A204.1 (cell line): Measurements from ENCODE around the gene CLEC2A.
"Not testable (repeated sequence)": the region's sequence is repeated elsewhere in the genome, so short reads cannot be mapped to it uniquely, and the experiment has no call there.

ENCODE experiments used
- FAIRE-seq: peaks from 2 replicates; lab custom pipeline; 2012; peaks lifted over from hg19 to GRCh38; lab: Jason Lieb, UNC

CLEC2A gene, protein sequence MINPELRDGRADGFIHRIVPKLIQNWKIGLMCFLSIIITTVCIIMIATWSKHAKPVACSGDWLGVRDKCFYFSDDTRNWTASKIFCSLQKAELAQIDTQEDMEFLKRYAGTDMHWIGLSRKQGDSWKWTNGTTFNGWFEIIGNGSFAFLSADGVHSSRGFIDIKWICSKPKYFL

DNA sequence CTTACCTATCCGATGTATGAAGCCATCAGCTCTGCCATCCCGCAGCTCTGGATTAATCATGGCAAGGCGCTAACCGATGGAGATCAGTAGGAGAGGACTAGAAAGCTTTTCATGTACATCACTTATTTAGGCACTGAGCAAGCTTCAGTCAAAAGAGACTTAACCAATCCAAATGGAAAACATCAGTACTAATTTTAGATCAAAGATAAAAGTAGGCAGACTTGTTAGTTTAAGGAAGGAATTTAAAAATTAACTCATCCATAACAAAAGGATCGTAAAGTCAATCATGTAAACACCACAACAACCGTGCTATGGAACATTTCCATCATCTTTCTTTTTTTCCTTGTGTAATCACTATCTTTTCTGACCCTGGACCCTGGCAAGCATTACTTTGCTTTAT is at the start of gene CLEC2A:
TSS of gene CLEC2A (minus strand) at position 101 of the 400 bp plus-strand sequence. CDS start at position 60, 41 bp downstream.
- FAIRE-seq: no peak

DNA sequence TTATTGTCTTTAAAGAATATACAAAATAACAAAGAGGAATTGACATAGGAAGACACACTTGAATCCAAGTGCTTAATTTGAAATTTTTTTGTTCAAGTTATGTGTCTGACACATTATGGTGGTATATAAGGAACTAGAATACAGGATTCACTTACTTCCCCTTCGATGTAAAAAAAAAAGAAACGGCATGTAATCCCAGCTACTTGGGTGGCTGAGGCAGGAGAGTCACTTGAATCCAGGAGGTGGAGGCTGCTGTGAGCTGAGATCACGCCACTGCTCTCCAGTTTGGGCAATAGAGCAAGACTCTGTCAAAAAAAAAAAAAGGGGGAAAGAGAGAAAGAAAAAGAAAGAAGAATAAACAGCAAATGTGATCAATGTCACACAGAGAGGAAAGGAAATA is 48.0 kb upstream of the CLEC2A start:
- FAIRE-seq: no peak

DNA sequence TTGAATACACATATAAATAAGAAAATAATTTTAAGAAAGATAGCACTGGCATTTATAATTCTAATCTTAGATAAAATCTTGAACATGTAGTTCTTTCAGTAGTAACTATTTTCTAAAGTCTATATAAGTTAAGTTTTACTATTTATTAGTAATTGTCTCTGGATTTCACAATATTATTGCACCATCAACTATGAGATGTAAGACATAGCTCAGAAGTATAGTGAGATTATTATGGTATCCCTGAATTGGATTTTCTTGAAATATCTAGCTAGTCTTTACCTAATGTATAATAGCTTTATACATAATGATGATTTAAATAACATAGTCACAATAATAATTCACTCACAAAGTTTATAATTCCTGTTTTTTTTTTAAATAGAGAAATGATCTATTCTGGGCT is 45.7 kb upstream of the CLEC2A start:
- FAIRE-seq: no peak

DNA sequence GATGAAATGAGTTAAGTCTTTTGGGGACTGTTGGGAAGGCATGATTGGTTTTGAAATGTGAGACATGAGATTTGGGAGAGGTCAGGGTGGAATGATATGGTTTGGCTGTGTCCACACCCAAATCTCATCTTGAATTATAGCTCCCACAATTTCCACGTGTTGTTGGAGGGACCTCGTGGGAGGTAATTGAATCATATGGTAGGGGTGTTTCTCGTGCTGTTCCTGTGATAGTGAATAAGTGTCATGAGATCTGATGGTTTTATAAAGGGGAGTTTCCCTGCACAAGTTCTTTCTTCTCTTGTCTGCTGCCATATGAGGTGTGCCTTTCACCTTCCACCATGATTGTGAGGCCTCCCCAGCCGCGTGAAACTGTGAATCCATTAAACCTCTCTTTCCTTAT is 44.5 kb upstream of the CLEC2A start:
- FAIRE-seq: not testable (repeated sequence)

DNA sequence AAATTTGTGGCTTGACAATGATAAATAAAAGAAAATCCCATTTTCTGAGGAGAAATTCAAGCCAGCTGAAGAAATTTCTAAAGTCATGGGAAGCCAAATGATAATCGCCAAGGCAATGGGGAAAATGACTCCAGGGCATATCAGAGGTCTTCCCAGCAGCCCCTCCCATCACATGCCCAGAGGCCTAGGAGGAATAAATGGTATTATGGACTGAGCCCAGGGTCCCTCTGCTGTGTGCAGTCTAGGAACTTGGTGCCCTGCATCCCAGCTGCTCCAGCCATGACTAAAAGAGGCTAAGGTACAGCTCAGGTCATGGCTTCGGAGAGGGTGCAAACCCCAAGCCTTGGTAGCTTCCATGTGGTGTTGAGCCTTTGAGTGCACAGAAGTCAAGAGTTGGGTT is 43.4 kb upstream of the CLEC2A start:
- FAIRE-seq: no peak

DNA sequence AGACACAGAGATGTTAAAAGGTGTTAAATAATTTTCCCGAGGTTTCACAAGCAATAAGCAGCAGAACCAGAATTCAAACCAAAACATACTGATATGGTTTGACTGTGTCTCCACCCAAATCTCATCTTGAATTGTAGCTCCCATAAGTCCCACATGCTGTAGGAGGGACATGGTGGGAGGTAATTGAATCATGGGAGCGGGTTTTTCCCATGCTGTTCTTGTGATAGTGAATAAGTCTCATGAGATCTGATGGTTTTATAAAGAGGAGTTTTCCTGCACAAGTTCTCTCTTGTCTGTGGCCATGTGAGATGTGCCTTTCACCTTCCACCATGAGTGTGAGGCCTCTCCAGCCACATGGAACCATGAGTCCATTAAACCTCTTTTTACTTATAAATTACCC is 42.6 kb upstream of the CLEC2A start:
- not testable (repeated sequence) for FAIRE-seq

DNA sequence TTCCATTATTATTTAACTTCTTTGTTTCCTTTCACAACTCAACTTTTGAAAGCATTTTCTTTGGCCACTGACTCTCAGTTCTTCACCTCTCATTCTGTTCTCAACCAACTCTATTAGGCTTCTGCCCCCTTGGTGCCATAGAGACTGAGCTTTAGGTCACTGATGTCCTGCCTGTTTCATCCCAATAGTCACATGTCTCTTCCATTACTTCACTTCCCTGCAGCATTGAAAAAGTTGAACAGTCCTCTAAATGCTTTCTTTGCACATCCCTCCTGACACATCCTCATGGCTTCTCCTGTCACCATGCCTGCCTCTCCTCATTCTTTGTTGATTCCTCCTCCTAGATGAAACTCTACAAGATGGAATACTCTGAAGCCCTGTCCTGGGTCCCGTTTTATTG is 41.8 kb upstream of the CLEC2A start:
- no peak for FAIRE-seq

DNA sequence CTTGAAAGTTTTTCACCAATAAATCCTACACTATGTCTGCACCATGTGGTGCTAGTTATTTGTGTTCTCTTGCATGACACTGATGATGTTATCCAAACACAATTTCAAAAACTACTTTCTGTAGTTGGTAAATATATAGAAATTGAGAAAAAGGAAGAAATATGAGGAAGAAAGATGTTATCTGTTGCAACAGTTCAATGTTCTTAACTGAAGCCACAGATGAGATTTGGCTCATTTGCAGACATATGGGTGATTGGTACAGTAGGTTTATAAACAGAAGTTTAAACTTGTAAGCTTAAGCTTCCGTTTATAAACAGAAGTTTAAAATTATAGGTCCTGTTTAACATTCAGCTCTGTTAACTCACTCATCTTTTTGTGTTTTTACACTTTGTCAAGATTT is 39.0 kb upstream of the CLEC2A start, which contains the start of gene CLEC12A:
TSS of gene CLEC12A (plus strand) at position 229 of the 400 bp plus-strand sequence. CDS start 188 bp downstream, outside the sequence.
- no peak for FAIRE-seq

DNA sequence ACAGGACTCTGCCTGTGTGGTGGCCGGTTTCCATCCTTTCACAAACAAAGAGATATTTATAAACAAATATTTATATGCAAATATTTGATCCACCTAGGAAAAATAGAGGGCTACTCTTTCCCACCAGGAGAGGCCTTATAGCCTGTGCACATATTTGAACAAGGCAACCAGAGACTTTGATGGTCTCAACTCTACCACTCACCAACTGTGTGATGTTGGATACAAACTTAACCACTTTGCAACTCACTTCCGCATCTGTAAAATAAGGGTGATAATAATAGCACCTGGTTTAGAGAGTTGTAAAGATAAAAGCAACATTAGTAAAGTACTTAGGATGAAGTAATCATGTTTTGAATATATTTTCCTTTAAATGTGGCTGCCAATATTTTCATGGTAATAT is 37.5 kb upstream of the CLEC2A start:
- no peak for FAIRE-seq

DNA sequence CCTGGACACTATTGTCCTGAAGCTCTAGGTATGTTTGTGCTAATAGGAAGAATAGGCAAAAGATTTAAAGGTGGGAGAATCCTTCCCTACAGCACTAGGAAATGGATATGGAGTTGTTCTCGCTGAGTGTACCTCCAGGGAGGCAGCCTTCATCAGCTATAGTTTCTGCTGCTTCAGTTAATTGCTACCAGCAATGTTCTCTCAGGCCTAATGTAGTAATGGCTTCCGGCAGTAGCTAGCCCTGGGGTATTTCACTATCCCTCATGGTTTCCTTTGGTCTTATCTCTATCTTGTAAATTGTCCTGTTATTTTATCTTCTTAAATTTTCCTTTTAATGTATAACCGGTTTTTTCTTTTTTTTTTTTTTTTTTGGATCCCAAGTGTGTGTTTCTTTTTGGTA is 29.7 kb upstream of the CLEC2A start:
- FAIRE-seq: no peak

DNA sequence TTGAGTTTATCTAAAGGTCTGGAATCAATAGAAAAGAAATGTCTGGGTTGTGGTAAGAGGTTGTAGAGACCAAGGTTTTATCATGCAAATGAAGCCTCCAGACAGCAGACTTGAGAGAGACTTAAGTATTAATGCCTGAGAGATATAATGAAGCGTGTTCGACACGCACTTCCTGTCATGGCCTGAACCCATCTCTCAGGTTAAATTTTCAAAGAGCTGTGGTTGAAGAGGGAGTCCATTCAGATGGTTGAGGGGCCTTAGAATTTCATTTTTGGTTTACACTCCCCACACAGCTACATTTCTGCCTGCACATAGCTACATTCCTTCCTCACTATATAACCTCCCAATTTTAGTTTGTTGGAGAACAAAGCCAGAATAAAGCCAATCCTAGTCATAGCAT is 28.9 kb upstream of the CLEC2A start:
- FAIRE-seq: no peak

DNA sequence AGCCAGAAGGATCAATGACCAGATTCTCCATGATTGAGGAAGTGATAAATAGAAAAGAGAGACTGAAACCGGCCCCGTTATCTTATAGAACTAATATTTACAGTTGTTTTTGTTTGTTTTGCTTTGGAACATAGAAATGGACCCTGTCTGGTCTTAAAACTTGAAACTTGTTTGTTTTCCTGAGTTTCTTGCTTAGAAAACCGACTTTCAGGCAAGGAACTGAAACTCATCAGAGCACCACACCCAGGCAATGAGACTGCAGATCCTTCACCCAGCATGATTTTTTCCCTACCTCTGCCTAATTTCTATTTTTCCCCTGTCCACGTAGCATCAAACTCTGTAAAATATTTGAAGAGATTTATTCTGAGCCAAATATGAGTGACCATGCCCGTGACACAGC is 28.4 kb upstream of the CLEC2A start:
- FAIRE-seq: no peak

DNA sequence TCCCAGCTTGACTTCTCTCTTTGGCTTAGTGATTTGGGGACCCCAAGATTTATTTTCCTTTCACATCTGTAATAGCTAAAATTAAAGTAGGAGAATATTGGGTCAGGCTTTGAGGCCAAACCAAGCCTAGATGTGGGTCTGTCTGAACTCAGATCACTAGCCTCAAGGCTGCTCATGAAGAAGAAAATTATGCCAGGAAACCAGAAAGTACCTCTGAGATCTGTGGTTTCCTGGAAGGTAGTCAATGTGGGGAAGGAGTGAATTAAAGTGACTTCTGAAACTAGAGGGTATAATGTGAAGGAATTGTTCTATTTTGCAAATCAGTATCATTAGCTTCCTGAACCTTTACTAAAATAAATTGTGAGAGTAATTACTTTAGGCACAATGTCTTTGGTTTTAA is 25.7 kb upstream of the CLEC2A start:
- no peak for FAIRE-seq

DNA sequence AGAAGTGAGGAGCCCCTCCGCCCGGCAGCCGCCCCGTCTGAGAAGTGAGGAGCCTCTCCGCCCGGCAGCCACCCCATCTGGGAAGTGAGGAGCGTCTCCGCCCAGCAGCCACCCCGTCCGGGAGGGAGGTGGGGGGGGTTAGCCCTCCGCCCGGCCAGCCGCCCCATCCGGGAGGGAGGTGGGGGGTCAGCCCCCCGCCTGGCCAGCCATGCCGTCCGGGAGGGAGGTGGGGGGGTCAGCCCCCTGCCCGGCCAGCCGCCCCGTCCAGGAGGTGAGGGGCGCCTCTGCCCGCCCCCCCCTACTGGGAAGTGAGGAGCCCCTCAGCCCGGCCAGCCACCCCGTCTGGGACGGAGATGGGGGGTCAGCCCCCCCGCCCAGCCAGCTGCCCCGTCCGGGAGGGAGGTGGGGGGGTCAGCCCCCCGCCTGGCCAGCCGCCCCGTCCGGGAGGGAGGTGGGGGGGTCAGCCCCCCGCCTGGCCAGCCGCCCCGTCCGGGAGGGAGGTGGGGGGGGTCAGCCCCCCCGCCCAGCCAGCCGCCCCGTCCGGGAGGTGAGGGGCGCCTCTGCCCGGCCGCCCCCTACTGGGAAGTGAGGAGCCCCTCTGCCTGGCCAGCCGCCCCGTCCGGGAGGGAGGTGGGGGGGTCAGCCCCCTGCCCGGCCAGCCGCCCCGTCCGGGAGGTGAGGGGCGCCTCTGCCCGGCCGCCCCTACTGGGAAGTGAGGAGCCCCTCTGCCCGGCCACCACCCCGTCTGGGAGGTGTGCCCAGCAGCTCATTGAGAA is 21.0 kb upstream of the CLEC2A start:
- not testable (repeated sequence) for FAIRE-seq

DNA sequence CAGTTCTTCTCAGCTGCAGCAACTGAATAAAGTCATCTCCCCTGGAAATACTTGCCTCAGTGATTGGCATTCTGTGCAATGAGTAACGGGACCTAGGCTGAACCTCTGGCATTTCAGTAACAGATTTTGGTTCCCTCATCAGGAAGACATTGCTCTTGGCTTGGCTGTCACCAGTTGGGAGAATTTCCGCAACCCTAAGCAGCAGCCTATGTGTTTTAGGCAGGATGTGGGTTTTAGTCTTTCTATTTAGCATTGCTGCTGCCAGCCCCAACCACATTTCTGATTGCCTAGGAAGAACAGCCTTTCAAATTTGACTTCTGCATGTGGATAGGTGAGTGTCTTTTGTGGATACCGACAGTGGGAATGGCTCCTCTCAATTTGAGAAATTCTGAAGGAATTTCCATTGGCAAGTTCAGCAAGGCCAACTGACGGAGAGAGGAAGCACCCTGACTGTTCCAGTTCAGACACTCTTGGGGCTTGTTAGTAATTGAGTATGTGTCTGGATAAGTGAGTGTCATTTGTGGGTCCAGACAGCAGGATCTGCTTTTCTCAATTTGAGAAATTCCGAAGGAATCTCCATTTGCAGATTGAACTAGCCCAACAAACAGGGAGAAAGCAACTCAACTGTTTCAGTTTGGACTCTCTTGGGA is 19.0 kb upstream of the CLEC2A start:
- FAIRE-seq: no peak

DNA sequence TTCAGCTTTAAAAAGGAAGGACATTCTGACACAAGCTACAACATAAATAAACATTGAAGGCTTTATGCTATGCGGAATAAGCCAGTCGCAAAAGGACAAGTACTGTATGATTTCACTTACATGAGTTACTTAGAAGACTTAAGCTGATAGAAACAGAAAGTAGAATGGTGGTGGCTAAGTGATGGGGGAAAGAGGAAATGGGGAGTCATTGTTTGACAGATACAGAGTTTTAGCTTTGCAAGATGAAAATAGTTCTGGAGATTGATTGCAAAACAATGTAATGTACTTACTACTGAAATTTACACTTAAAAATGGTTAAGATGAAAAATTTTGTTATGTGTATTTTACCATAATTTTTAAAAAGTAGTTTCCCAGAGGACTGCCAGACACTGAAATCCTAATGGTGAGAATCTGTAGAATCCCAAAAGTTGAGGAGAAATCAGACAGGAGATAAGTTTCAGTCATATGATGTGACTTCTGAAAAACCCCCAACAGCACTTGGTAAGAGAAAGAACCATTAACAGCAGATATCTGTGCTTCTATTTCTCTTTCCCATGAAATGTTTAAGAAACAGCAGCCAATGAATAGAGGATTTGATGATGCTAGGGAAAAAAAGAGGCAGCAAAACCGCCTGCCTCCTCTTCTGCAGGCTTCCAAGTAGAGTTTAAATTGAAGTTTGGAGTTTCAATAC is 16.6 kb upstream of the CLEC2A start:
- no peak for FAIRE-seq

DNA sequence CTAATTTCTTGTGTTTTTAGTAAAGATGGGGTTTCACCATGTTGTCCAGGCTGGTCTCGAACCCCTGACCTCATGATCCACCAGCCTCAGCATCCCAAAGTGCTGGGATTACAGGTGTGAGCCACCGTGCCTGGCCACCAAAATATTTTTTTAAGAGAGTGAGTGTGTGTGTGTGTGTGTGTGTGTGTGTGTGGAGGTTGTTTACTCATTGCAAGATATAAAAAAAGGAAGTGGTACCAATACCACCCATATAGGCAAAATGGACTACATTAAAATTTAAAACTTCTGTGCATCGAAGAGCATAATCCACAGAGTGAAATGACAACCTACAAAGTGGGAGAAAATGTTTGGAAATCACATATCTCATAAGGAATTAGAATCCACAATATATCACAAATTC is 15.5 kb upstream of the CLEC2A start:
- FAIRE-seq: no peak

DNA sequence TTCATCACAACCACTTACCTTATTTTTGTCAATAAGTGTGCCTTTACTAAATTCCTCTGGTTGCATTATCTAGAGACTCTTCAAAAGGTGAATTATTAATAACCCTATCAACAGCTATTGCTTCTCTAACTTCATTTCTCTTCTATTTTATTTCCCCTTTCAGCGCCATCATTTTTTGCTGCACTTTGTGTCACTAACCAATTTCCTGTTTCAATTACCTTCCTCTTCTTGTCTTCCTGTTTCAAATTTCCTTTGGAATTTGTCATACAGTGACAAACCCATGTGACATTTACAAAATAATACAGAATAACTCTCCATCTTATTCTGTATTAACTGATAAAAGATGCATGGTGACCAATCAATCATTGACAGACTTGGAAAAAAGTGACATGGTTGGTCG is 12.2 kb upstream of the CLEC2A start:
- no peak for FAIRE-seq

DNA sequence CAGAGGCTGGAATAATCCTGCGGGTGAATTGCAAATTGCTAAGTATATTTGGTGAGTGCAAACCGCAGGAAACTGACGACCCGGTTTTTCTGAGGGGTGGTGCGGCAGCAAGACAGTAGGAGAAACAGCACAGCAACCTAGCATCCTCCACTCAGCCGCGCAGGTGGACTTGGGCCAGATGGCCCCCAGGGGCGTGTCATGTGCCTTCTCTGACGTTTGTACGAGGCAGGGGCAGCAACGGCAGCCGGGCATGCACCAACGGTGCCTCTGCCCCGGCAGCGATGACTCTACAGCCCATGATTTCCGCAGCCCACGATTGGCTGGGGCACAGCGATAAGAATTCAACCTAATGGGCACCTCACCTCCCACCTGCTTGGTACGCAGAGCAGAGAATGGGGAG is 11.1 kb upstream of the CLEC2A start:
- no peak for FAIRE-seq

DNA sequence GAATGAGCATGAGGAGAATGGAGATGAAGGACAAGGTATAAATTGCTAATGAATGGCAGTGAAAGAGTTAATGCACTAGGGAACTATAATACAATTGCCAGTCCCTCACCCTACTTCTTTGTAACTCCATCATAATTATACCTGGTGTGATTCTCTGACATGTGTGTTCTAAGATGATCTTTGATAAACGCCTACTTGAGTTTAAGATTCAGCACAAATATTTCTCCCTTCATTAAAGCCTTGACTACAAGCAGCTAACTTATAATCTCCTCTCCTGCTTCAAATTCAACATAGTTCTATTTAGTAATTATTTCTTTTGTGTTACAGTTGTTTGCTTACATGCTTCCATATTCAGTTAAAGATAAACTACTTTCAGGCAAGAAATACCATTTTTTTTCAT is 9.7 kb upstream of the CLEC2A start:
- no peak for FAIRE-seq

DNA sequence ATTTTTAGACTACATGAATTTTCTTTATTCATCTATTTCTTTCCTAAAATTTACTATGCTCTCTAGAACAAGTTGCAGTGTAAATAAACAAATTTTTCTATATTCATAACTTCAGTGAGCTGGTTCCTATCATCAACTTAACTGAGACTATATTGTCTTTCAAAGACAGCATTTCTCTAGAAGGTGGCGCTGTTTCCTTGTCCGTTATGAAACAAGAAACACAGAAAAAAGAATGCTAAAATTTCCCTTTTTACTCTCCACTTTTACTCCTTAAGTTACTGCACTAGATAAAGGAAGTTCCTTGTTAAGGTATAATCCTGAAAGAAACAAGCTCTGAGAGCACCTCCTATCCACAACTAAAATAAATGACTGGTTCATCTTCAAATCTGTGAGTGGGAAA is 8.2 kb upstream of the CLEC2A start:
- peak; percentile 29 for FAIRE-seq

DNA sequence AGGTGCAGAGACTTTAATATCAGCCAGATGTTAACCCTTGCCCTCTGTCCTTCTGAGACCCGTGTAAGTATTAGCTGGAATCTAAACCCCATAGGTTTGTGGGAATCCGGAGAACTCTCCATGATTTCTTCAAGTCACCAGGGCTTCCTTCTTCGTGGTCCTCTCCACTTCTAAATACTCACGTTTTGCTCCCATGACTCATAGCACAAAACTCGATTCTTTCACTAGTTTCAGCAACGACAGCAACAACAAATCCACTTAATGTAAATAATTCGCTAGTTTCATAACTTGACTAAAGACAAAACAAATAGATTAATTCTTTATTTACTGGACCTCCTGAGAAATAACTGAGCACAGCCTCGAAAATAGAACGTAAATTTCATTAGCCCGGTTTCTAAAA is 4.4 kb upstream of the CLEC2A start:
- no peak for FAIRE-seq

DNA sequence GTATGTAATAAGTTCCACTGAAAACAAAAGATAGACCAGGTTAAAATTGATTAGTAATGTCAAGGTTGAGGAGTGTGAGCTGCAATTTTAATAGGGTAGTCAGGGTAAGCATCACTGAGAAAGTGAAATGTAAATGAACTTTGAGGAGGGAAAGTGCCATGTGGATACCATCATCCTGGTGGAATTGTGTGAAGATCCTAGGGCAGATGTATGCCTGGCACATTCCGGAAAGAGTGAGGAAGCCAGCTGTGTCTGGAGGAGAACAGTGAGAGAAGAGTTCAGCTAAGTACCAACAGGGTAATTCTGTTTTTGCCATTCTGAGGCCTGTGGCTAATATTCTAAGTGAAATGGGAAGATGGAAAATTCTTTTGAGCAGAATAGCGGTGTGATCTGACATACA is 2.9 kb upstream of the CLEC2A start:
- no peak for FAIRE-seq
